Gastroesophageal sphincter (tissue), 3 donors: ENCODE results near the gene BTBD19.

Source experiments
- POLR2A ChIP-seq, 2 donors: fragments of 450-650 bp; IDR thresholded peaks; one replicate each; pipeline ENCODE4 v1.6.1; 2017; ENCODE audit warnings: antibody characterized with exemption in 2 of 2, mild to moderate bottlenecking in 2 of 2, moderate library complexity in 1 of 2
- TF ChIP-seq, protein P1 (sequence below), 4 experiments: fragments of 200-600 bp in 2 of 4; fragments of 450-650 bp in 2 of 4; sonication (generic) in 1 of 4; IDR thresholded peaks; one replicate each; pipeline ENCODE4 v1.5.1; 2017 to 2019; ENCODE audit warnings: antibody characterized with exemption in 4 of 4, mild to moderate bottlenecking in 2 of 4, moderate library complexity in 2 of 4

DNA sequence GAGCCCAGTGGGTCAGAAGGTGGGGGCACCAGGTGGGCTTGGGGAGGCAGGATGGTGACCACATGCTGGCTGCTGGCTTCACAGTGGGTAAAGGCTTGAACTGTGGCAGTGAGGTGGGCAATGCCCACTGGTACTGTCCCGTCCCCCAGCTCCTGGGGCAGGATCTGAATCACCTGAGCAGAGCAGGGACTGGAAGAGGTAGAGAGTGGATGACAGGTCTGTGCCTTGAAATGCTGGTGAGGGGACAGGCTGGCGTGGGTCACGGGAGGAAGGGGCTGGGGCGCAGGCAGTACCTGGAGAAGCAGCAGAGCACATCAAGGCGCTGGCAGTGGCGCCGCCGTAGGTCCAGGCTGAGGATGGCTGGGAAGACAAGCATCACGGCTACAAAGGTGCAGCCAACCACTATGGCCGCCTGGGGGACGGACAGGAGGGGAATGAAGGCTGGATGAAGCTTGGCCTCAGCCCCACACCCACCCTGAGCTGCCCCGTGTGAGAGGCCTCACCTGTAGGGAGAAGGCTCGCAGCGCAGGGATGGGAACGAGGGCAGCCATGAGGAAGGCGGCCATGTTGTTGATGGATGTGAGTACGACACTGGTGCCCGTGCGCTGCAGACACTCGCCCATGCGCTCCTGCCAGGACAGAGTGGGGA is 19.8 kb downstream of the BTBD19 start:
- no peak for TF ChIP-seq POLR2A (IDR thresholded peaks at IDR 0.05)
- TF ChIP-seq, protein P1, sequence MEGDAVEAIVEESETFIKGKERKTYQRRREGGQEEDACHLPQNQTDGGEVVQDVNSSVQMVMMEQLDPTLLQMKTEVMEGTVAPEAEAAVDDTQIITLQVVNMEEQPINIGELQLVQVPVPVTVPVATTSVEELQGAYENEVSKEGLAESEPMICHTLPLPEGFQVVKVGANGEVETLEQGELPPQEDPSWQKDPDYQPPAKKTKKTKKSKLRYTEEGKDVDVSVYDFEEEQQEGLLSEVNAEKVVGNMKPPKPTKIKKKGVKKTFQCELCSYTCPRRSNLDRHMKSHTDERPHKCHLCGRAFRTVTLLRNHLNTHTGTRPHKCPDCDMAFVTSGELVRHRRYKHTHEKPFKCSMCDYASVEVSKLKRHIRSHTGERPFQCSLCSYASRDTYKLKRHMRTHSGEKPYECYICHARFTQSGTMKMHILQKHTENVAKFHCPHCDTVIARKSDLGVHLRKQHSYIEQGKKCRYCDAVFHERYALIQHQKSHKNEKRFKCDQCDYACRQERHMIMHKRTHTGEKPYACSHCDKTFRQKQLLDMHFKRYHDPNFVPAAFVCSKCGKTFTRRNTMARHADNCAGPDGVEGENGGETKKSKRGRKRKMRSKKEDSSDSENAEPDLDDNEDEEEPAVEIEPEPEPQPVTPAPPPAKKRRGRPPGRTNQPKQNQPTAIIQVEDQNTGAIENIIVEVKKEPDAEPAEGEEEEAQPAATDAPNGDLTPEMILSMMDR (IDR thresholded peaks at IDR 0.05), result no peak
